Measurements from ENCODE around the gene CAMSAP2. TPM values are rescaled to one million over a fixed set of nuclear protein-coding genes. Genes with fewer than 3 reads are reported as not detected.
"Not testable (repeated sequence)": the region's sequence is repeated elsewhere in the genome, so short reads cannot be mapped to it uniquely, and the experiment has no call there.

CAMSAP2 gene
- total and polyA plus RNA-seq, 5 experiments from 2014 or later: 0.71 to 10.1 (median 2.0) TPM

DNA sequence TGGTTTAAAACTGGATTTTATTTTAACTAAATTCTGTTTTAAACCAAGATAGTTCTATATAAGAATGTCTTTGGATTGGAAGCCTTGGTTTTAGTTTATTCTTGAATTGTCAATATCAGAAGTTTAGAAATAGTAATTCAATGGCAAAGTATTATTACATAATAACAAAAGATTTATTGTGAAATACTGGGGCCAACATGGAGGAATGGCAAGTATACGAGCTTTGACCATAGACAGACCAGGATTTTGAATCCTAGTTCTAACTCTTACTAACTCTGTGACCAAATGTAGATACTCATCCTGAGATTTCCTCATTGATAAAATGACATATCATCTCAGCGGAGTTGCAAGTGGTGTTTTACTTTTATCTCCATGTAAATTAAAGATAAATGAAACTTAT, 63.3 kb downstream of the CAMSAP2 start:
- H3K36me3 Mint-ChIP-seq: peaks cover 0 to 3% (median 0%) of the 10 kb centered on the region in 3 donors
- H3K4me3 Mint-ChIP-seq: no peak overlapping the region
- ATAC-seq: no peak
- H3K4me1 Mint-ChIP-seq: peaks cover 2 to 7% (median 5%) of the 10 kb centered on the region in 4 donors
- H3K27me3 Mint-ChIP-seq: peaks cover 0 to 3% (median 0%) of the 10 kb centered on the region in 5 donors
- H3K27ac Mint-ChIP-seq: no peak overlapping the region
- H3K9me3 Mint-ChIP-seq: no peaks in the 10 kb centered on the region
- no peak for DNase-seq
- POLR2A ChIA-PET: no interaction called here

DNA sequence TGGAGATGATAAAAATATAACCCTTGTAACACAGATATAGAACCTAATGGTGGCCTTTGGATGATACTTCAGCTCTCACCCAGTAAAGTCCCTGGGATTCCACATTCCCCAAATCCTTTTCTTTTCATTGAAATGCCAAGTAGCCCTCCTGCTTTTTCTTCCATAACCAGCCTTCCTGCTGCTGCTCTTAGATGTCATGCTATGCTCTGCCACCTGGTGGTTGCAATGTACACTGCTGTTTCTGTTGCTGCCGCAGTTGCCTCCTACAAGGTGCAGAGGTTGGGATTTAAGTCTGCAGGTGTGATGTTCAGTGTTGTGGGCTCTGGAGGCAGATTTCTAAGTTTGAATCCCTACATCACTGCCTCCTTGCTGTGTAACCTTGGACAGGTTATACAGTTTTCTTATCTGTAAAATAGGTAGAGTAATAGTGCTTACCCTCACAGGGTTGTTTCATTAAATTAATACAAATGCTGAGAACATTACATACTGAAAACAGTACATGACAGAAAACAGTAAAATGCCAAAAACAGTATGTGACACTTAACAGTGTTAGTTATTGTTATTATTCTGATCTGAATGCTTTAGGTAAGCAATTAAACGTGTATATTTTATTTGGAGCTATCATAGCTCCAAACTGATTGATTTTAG, 64.3 kb downstream of the CAMSAP2 start:
- POLR2A ChIA-PET: interaction anchor here (0.7 to 0.8 kb wide), 2 partner anchors 181 to 182 kb away, joined by 3 to 6 read pairs; no protein-coding TSS in a partner anchor

DNA sequence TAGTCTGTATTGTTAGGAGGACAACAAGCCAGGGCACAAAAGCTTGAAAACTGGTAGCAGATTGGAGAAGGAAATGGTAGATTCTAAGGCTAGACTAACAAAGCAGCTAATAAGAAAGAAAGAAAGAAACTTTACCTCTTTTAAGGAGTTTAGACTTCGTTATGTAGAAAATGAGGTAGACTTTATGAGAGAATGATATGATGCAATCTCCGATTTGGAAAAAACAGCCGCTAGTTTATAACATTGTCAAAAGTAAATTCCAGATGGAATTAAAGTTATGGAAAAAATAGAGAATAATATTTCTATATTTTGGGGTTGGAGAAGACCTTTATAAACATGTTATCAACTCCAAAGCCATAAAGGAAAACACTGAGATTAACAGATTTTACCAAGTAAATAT, 67.0 kb downstream of the CAMSAP2 start:
- DNase-seq (no peak), ATAC-seq (no peak)
- peaks cover 0 to 3% (median 0%) of the 10 kb centered on the region in 5 donors for H3K27me3 Mint-ChIP-seq
- no peaks in the 10 kb centered on the region for H3K9me3 Mint-ChIP-seq
- POLR2A ChIA-PET: no interaction called here
- H3K27ac Mint-ChIP-seq: no peak overlapping the region
- peaks cover under 1 to 14% (median 11%) of the 10 kb centered on the region in 3 donors for H3K36me3 Mint-ChIP-seq
- peaks cover 2 to 6% (median 4%) of the 10 kb centered on the region in 4 donors for H3K4me1 Mint-ChIP-seq
- H3K4me3 Mint-ChIP-seq: no peak overlapping the region

More for the DNA sequence above, 64.3 kb downstream of the CAMSAP2 start:
- Mint-ChIP-seq H3K36me3 (peaks cover 0 to 3% (median 0%) of the 10 kb centered on the region in 3 donors), H3K9me3 (no peaks in the 10 kb centered on the region), H3K4me1 (peaks cover 2 to 7% (median 5%) of the 10 kb centered on the region in 4 donors), H3K27ac (peak overlapping the region in 1 of 10 donors; percentile 70), H3K27me3 (peaks cover 0 to 3% (median 0%) of the 10 kb centered on the region in 5 donors), H3K4me3 (no peak overlapping the region)
- DNase-seq (peak; percentile 47 to 83 (median 68)), ATAC-seq (peak; percentile 78 to 83)

DNA sequence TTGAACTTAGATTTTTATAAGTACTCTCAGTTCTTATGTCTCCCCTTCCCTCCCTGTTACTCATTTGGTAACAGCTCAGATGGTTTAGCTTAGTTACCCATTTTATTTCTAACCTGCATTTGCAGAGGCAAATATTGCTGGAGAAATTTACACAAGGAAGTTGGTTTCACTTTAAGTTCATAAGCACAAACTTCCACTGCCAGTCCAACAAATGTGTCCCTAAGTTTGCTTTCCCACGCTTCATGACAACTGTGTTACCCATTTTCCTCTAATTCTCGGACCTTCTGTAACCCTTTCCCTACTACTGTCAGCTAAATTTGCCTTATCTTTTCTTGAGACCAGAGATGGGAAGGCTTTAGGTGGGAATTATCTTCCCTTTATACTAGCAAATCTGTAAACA, 70.2 kb downstream of the CAMSAP2 start:
- Mint-ChIP-seq H3K27ac (no peak overlapping the region), H3K36me3 (peaks cover 5 to 19% (median 15%) of the 10 kb centered on the region in 3 donors), H3K4me1 (no peaks in the 10 kb centered on the region), H3K27me3 (no peaks in the 10 kb centered on the region), H3K4me3 (no peak overlapping the region), H3K9me3 (no peaks in the 10 kb centered on the region)
- DNase-seq (no peak), ATAC-seq (no peak)
- POLR2A ChIA-PET: no interaction called here

DNA sequence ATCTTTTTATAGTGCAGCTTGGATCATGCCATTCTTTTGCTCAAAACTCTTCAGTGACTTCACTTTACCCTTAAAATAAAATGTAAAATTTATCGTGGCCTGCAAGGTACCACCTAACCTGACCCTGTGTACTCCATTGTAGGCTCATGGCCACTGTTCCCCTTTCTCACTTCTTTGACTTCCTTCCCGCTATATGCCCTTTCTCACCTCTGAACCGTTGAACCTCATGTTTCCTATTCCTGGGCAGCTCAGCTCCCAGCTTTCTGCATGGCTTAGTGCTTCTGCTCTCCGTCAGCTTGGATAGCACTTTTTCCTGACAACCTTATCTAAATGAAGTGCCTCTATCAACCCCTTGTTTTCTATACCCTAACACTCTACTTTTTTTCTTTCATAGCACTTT, 73.0 kb downstream of the CAMSAP2 start:
- peak overlapping the region in 2 of 10 donors; percentile 21 to 54 for H3K27ac Mint-ChIP-seq
- H3K9me3 Mint-ChIP-seq: no peaks in the 10 kb centered on the region
- POLR2A ChIA-PET: no interaction called here
- peaks cover 5 to 17% (median 15%) of the 10 kb centered on the region in 3 donors for H3K36me3 Mint-ChIP-seq
- H3K4me1 Mint-ChIP-seq: no peaks in the 10 kb centered on the region
- DNase-seq: no peak
- ATAC-seq: no peak
- no peaks in the 10 kb centered on the region for H3K27me3 Mint-ChIP-seq
- no peak overlapping the region for H3K4me3 Mint-ChIP-seq

DNA sequence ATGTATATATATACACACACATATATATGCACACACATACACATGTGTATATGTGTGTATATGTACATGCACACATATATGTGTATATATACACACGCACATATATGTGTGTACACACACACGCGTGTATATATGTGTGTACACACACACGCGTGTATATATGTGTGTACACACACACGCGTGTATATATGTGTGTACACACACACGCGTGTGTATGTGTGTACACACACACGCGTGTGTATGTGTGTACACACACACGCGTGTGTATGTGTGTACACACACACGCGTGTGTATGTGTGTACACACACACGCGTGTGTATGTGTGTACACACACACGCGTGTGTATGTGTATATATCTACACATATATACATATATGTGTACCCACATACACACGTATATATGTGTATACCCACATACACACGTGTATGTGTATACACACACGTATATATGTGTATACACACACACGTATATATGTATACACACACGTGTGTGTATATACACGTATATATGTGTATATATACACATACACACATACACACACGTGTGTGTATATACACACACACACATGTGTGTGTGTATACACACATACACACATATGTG, 78.0 kb downstream of the CAMSAP2 start:
- DNase-seq, ATAC-seq, H3K27me3 Mint-ChIP-seq, H3K27ac Mint-ChIP-seq, H3K4me1 Mint-ChIP-seq, H3K36me3 Mint-ChIP-seq, H3K9me3 Mint-ChIP-seq, POLR2A ChIA-PET, H3K4me3 Mint-ChIP-seq: not testable (repeated sequence)

DNA sequence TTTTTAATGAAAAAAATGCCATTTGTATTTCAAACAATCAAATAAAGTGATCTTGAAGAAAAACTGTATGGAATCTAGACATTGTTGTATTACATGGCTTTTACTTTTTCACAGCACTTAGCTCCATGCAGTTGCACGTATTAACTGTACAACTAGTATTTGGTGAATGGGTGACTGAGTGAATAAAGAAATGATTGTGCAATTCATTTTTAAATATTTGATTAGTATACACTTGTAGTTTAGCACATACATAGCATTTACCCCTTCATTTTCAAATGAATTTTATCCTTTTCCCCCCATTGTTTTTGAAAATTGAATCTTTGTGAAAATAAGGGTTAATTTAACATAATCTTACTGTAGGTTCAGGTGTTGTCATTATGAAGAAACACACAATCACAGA, 79.6 kb downstream of the CAMSAP2 start:
- DNase-seq (no peak), ATAC-seq (no peak)
- Mint-ChIP-seq H3K4me3 (no peak overlapping the region), H3K27me3 (no peaks in the 10 kb centered on the region), H3K36me3 (peaks cover 0 to 3% (median 0%) of the 10 kb centered on the region in 3 donors), H3K9me3 (no peaks in the 10 kb centered on the region), H3K27ac (no peak overlapping the region), H3K4me1 (no peaks in the 10 kb centered on the region)
- POLR2A ChIA-PET: no interaction called here

DNA sequence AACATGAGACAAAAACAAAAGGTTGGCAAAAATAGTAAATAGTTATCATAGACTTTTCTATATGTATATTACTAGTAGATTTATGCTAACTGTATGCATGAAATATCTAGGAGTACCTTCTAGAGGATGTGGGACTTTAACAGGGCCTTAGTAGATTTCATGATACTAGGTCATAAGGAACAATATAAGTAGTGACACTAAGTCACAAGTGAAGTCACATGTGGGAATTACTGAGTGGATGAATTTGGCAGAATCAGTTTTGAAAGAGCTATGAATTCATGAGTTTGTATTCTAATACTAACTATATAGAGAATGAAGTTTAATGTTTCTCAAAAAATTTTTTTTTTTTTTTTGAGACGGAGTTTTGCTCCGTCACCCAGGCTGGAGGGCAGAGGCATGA, 81.0 kb downstream of the CAMSAP2 start:
- POLR2A ChIA-PET: no interaction called here
- H3K27ac Mint-ChIP-seq: no peak overlapping the region
- ATAC-seq (no peak), DNase-seq (no peak)
- H3K36me3 Mint-ChIP-seq: peaks cover 0 to 11% (median 4%) of the 10 kb centered on the region in 3 donors
- no peaks in the 10 kb centered on the region for H3K4me1 Mint-ChIP-seq
- H3K27me3 Mint-ChIP-seq: peaks cover 0 to 2% (median 0%) of the 10 kb centered on the region in 5 donors
- H3K4me3 Mint-ChIP-seq: no peak overlapping the region
- H3K9me3 Mint-ChIP-seq: no peaks in the 10 kb centered on the region

DNA sequence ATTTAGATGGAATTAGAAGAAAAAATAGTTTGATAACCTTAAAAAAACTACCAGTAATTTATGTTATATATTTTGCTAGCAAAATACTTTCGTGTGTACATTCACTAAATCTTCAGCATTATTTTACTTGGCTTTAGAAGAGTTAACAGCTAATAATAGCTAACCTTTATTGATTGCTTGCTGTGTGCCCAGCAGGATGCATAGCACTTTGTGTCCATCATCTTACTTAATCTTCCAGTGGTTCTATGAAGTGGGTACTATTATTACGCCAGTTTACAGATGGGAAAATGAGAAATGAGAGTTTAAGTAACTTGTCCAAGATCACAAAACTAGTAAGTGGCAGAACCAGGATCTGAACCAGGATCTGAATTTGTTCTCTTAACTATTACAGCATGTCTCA, 92.4 kb downstream of the CAMSAP2 start:
- Mint-ChIP-seq H3K4me3 (no peak overlapping the region), H3K4me1 (peaks cover 0 to 4% (median 3%) of the 10 kb centered on the region in 4 donors), H3K27ac (no peak overlapping the region), H3K9me3 (peaks cover 0 to under 1% (median 0%) of the 10 kb centered on the region in 9 donors), H3K36me3 (peaks cover under 1 to 8% (median 3%) of the 10 kb centered on the region in 3 donors), H3K27me3 (no peaks in the 10 kb centered on the region)
- no peak for DNase-seq
- no peak for ATAC-seq
- POLR2A ChIA-PET: no interaction called here

DNA sequence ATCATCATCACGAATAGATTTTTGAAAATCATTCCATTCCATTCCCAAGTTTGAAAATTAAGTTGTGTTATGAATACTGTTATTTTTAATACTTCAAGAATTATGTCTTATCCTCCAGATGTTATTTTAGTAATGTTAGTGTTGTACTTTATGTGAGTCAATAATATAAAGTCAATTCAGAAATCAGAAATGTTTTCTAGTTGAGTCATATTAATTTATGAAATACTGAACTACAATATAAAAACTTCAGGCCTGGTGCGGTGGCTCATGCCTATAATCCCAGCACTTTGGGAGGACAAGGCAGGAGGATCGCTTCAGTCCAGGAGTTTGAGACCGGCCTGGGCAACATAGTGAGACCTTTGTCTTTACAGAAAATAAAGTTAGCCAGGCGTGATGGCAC, 95.7 kb downstream of the CAMSAP2 start:
- ATAC-seq: no peak
- peak overlapping the region in 1 of 10 donors; percentile 39 for H3K27ac Mint-ChIP-seq
- POLR2A ChIA-PET: no interaction called here
- H3K4me3 Mint-ChIP-seq: no peak overlapping the region
- H3K27me3 Mint-ChIP-seq: no peaks in the 10 kb centered on the region
- peaks cover 4 to 14% (median 9%) of the 10 kb centered on the region in 3 donors for H3K36me3 Mint-ChIP-seq
- peaks cover 0 to 8% (median 0%) of the 10 kb centered on the region in 9 donors for H3K9me3 Mint-ChIP-seq
- DNase-seq: no peak
- H3K4me1 Mint-ChIP-seq: no peaks in the 10 kb centered on the region

DNA sequence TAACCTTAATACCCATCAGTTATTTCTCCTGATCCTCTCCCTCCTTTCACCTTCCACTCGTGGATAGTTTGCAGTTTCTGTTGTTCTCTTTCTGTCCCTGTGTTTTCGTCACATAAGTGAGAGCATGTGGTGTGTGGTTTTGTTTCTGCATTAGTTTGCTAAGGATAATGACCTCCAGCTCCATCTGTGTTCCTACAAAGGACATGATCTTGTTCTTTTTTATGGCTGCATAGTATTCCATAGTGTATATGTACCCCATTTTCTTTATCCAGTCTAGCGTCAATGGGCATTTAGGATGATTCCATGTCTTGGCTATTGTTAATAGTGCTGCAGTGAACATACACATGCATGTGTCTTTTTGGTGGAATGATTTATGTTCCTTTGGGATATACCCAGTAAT, 97.5 kb downstream of the CAMSAP2 start:
- Mint-ChIP-seq H3K4me1 (no peaks in the 10 kb centered on the region), H3K9me3 (peaks cover 0 to 8% (median 0%) of the 10 kb centered on the region in 9 donors), H3K27me3 (no peaks in the 10 kb centered on the region), H3K27ac (no peak overlapping the region), H3K36me3 (peaks cover 4 to 14% (median 9%) of the 10 kb centered on the region in 3 donors), H3K4me3 (no peak overlapping the region)
- POLR2A ChIA-PET: no interaction called here
- no peak for ATAC-seq
- DNase-seq: no peak

DNA sequence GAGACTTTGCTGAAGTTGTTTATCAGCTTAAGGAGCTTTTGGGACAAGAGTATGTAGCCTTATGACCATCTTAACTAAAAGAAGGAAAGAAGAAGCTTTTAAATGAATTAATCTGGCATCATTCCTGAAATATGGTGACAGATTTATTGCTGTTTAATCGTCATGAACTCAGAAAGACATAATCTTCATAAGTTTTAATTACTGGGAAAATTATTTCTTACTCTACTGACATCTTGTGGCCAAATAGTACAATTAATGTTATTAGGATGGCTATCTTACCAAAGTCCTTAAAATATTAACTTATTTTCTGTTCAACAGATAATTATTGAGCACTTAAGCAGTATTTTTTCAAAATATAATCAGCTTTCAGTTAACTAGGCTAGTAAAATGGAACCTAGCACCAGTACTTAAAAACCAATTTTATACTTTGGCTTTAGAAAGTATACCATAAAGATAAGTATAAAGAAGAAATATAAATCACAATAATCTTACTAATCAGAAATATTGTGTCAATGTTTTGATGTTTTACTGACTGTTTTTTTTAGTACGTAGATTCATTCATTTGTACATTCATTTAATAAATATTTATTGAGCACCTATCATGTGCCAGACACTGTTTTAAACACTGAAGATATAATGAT, 99.4 kb downstream of the CAMSAP2 start:
- H3K36me3 Mint-ChIP-seq: peaks cover 4 to 15% (median 8%) of the 10 kb centered on the region in 3 donors
- no peak overlapping the region for H3K4me3 Mint-ChIP-seq
- POLR2A ChIA-PET: no interaction called here
- no peak overlapping the region for H3K27ac Mint-ChIP-seq
- peaks cover 0 to 8% (median 0%) of the 10 kb centered on the region in 9 donors for H3K9me3 Mint-ChIP-seq
- H3K27me3 Mint-ChIP-seq: no peaks in the 10 kb centered on the region
- DNase-seq: no peak
- H3K4me1 Mint-ChIP-seq: no peaks in the 10 kb centered on the region
- ATAC-seq: no peak
